UCSD-AML1 (cell line): ENCODE results near the gene CCDC159.
"Not testable (repeated sequence)": the region's sequence is repeated elsewhere in the genome, so short reads cannot be mapped to it uniquely, and the experiment has no call there.

Source experiments
- DNase-seq: peaks from one replicate; lab custom pipeline; 2025; ENCODE audit not compliant: unreplicated experiment; lab: John Stamatoyannopoulos, UW

Gene CCDC159

GRCh38 chr19:11364935-11365334, 18.6 kb downstream of the CCDC159 start:
- DNase-seq = no peak

GRCh38 chr19:11365557-11366117, 19.3 kb downstream of the CCDC159 start:
- no peak for DNase-seq

GRCh38 chr19:11367528-11367927, 21.2 kb downstream of the CCDC159 start:
- no peak for DNase-seq

GRCh38 chr19:11370744-11371143, 24.4 kb downstream of the CCDC159 start:
- no peak for DNase-seq

GRCh38 chr19:11373166-11373884, 27.0 kb downstream of the CCDC159 start:
- DNase-seq = peak; percentile 27

DNA sequence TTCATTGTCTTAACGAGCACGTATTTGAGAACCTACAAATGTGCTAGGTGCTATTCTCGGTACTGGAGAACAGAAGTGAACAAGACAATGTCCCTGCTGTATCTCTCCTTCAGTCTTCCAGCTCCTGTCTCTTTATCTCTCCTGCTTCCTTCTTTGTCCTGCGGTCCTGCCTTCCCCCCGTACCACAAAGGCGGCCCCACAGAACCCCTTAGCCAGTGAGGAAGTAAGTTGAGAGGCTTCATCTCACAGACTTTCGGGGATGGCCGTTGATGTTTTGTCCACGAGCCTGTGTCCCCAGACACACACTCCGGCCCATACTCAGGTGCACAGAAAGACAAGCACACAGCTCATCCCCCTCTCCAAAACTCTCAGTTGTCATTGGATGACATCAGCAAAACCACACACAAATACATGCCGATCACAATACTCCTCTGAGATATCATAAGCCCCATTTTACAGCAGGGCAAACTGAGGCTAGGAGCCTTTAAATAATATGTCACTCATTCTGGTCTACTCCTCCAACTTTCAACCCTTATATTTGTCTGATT, 27.6 kb downstream of the CCDC159 start:
- DNase-seq = peak; percentile 32

- DNase-seq = peak; percentile 99
Measured at GRCh38 chr19:11374433-11375142, 28.3 kb downstream of the CCDC159 start, which contains the start of gene SWSAP1. Gene SWSAP1, plus strand, starts transcription at chr19:11374666. Its CDS starts 15 bp downstream, at chr19:11374681.

GRCh38 chr19:11375143-11375948, 29.0 kb downstream of the CCDC159 start:
- peak; percentile 80 for DNase-seq

DNA sequence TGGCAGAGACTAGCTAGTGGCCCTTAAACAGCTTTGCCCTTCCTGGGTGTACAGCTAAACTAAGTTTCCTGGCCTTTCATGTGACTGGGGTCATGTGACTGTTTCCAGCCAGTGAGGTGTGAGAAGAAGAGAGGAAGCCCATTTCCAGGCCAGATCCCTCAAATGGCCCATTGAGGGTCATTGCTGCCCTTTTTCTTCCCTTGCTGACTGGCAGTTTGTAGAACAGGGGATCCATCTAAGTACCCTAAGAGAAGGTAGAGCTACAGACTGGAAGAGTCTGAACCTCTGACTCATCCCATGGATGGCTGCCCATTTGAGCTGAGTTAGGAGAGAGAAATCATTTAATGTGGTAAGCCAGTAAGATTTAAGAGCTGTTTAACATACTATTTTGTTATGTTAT, 30.9 kb downstream of the CCDC159 start:
- peak; percentile 26 for DNase-seq

GRCh38 chr19:11377756-11378155, 31.4 kb downstream of the CCDC159 start:
- DNase-seq = no peak

- DNase-seq = peak; percentile 55
Measured at GRCh38 chr19:11378319-11379189, 32.2 kb downstream of the CCDC159 start.

GRCh38 chr19:11379269-11379845, 33.0 kb downstream of the CCDC159 start:
- DNase-seq = not testable (repeated sequence)

DNA sequence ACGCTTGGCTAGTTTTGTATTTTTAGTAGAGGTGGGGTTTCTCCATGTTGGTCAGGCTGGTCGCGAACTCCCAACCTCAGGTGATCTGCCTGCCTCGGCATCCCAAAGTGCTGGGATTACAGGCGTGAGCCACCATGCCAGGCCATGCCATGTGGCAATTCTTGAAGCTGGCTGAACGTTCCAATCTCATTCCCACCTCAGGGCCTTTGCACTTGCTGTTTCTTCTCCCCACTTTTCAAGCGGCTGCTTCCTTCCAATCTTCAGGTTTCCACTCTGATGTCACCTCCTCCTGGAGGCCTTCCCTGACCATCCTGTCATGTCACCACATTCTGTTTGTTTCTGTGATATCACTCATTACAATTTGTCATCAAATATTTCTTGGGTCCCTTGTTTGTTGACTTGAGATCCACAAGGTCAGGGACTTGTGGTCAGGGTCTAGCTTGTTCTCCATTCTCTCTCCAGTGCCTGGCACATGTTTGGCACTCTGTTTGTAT, 33.6 kb downstream of the CCDC159 start:
- DNase-seq = no peak

GRCh38 chr19:11380653-11381537, 34.6 kb downstream of the CCDC159 start:
- peak; percentile 90 for DNase-seq

- peak; percentile 77 for DNase-seq
Measured at GRCh38 chr19:11382898-11383705, 36.8 kb downstream of the CCDC159 start.

DNA sequence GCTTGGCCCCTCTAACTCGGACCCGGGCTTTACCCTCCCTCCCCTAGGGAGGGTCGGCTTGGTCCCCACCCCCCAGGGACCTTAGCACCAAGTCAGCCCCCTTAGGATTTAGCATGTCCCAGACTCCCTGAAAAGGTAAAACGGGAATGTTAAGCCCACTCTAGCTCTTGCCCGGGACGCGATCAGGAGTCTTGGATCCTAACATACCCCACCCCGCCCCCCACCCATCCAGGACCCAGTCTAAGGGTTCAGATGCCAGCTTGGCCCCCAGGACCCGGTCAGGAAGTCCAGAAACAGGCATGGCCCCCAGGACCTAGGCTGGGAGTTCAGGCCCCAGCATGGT, 37.4 kb downstream of the CCDC159 start:
- no peak for DNase-seq

DNA sequence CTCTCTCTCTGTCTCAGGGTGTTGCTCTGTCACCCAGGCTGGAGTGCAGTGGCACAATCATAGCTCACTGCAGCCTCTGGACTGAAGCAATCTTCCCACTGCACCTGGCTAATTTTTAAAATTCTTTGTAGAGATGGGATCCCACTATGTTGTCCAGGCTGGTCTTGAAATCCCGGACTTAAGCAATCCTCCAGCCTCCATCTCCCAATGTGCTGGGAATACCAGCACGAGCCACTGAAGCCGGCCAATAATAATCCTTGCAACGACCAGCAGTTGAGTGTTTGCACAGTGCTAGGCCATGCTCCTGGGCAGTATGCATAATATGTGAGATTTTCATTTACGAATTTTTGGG, 38.4 kb downstream of the CCDC159 start:
- DNase-seq = no peak
